GM12891 (cell line): ENCODE measurements around the gene NDUFB3.

ENCODE experiments used
- PAX5 ChIP-seq: IDR thresholded peaks from 2 replicates; pipeline ENCODE4 v1.6.1; 2011; ENCODE audit warnings: low read length, moderate library complexity, mild to moderate bottlenecking; ENCODE audit not compliant: insufficient read depth, severe bottlenecking
- POLR2A ChIP-seq: IDR thresholded peaks from 2 replicates; pipeline ENCODE4 v1.6.1; 2011; ENCODE audit warnings: low read depth, low read length, control low read depth
- POLR2AphosphoS5 ChIP-seq: IDR thresholded peaks from 2 replicates; pipeline ENCODE4 v1.6.1; 2011; ENCODE audit warnings: low read depth, low read length, control low read depth
- POU2F2 ChIP-seq: IDR thresholded peaks from 2 replicates; pipeline ENCODE4 v1.6.1; 2011; ENCODE audit warnings: low read depth, mild to moderate bottlenecking, control low read depth, low read length, moderate library complexity
- SPI1 ChIP-seq: IDR thresholded peaks from 2 replicates; pipeline ENCODE4 v1.6.1; 2011; ENCODE audit warnings: low read depth, low read length, control low read depth
- TAF1 ChIP-seq: IDR thresholded peaks from 2 replicates; pipeline ENCODE4 v1.6.1; 2011; ENCODE audit warnings: low read depth, low read length, control low read depth

DNA sequence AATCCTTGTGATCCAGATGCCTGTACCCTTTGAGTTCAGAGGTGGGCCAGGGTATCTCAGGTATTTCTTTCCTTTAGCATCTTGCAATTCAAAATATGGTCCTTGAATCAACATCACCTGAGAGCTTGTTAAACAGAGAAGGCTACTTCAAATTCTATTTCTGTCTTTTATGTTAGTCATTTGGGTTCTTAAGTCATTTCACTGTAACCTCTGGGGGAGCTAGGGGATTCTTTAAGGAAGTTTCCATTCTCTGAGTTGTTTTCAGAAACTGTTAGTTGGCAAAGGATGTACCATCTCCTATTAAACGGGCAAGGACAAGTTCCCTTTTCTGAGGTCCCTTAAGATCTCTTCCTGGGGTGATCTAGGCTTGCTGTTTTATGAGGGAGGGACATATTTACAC is 60.7 kb downstream of the NDUFB3 start:
- no peak for TF ChIP-seq TAF1
- no peak for TF ChIP-seq POLR2A
- TF ChIP-seq PAX5: no peak
- no peak for TF ChIP-seq POLR2AphosphoS5
- no peak for TF ChIP-seq POU2F2
- no peak for TF ChIP-seq SPI1
